K562 (cell line): ENCODE measurements around the gene ARHGAP15. TPM values are rescaled to one million over a fixed set of nuclear protein-coding genes. Genes with fewer than 3 reads are reported as not detected.

Experiments used
- ATAC-seq: fragments of 200-7000 bp; cut with Tn5 transposase; 3 replicates; pipeline ENCODE4 v1.9.1; 2020; ENCODE audit warnings: moderate library complexity
- BruUV-seq: library from RNA; stranded (reverse); fragments of 400-500 nt; replicated peaks from 2 replicates; lab custom pipeline; 2021; lab: Mats Ljungman, UMichigan
- CTCF ChIA-PET: fragments of 300-600 bp; formaldehyde crosslinking; extraction: SDS; loops from one replicate; lab custom pipeline; 2021; ENCODE audit warnings: low intra/inter-chr PET ratio; lab: Yijun Ruan, JAX
- POLR2A ChIA-PET: fragments of 300-600, 350-650 bp; sonication (Branson Sonifier 250); formaldehyde crosslinking; extraction: SDS; loops from one replicate; lab custom pipeline; 2021; ENCODE audit warnings: antibody characterized with exemption, inconsistent platforms; lab: Yijun Ruan, JAX
- DNase-seq, 4 experiments: peaks; one replicate each; pipeline versions ENCODE4 v3.0.0 to v3.0.0-alpha.2; 2011 to 2018; ENCODE audit warnings: low spot score in 3 of 4, mixed read lengths in 3 of 4; ENCODE audit errors: extremely low read depth in 1 of 4
- FAIRE-seq: peaks from 2 replicates; lab custom pipeline; 2011; peaks lifted over from hg19 to GRCh38; lab: Jason Lieb, UNC
- H2AFZ ChIP-seq: 2 replicates; pipeline ENCODE4 v1.6.0; 2011; ENCODE audit warnings: low read depth, low read length, control low read depth, inconsistent platforms
- H3K27ac ChIP-seq: fragments of 200-600 bp; 3 replicates; pipeline ENCODE4 v1.8.0; 2011; ENCODE audit warnings: low read depth, mild to moderate bottlenecking, control low read depth, inconsistent platforms, low read length, moderate library complexity, mixed read lengths; ENCODE audit errors: extremely low read depth
- H3K27me3 ChIP-seq, 2 experiments: fragments of 300-600 bp in 1 of 2; 2 replicates in 1 of 2; 3 replicates in 1 of 2; pipeline versions ENCODE4 v1.6.0 to v1.8.0; 2011; ENCODE audit warnings: inconsistent platforms in 2 of 2, low read length in 2 of 2, mild to moderate bottlenecking in 1 of 2, mixed read lengths in 1 of 2, moderate library complexity in 1 of 2; ENCODE audit not compliant: control insufficient read depth in 2 of 2, insufficient read depth in 2 of 2
- H3K36me3 ChIP-seq: fragments of 300-600 bp; 3 replicates; pipeline ENCODE4 v1.8.0; 2011; ENCODE audit warnings: mild to moderate bottlenecking, low read length, inconsistent platforms; ENCODE audit not compliant: control insufficient read depth, insufficient read depth
- H3K4me1 ChIP-seq, 2 experiments: fragments of 200-600 bp in 1 of 2; replicated peaks in 1 of 2; 2 replicates in 1 of 2; 3 replicates in 1 of 2; pipeline versions ENCODE4 v1.5.1 to v1.8.0; 2011; ENCODE audit warnings: inconsistent platforms in 2 of 2, low read length in 2 of 2, mild to moderate bottlenecking in 1 of 2, mixed read lengths in 1 of 2, moderate library complexity in 1 of 2; ENCODE audit not compliant: control insufficient read depth in 2 of 2, insufficient read depth in 2 of 2
- H3K4me2 ChIP-seq: 2 replicates; pipeline ENCODE4 v1.6.1; 2011; ENCODE audit warnings: low read length, control low read depth, inconsistent platforms, mixed read lengths; ENCODE audit not compliant: insufficient read depth
- H3K4me3 ChIP-seq: fragments of 200-600 bp; sonication (generic), shearing (Covaris generic); 2 replicates; pipeline ENCODE4 v1.5.1; 2016; ENCODE audit warnings: control low read depth, inconsistent platforms
- H3K79me2 ChIP-seq: fragments of 200-600 bp; 3 replicates; pipeline ENCODE4 v1.8.0; 2011; ENCODE audit warnings: low read length, inconsistent platforms; ENCODE audit not compliant: control insufficient read depth, insufficient read depth
- H3K9ac ChIP-seq, 2 experiments: 2 replicates each; pipeline versions ENCODE4 v1.6.0 to v1.6.1; 2011; ENCODE audit warnings: low read depth in 2 of 2, low read length in 2 of 2, control low read depth in 1 of 2, inconsistent platforms in 1 of 2, mild to moderate bottlenecking in 1 of 2, mixed read lengths in 1 of 2; ENCODE audit not compliant: insufficient read depth in 1 of 2
- H3K9me1 ChIP-seq: one replicate; pipeline ENCODE4 v1.6.0; 2011; ENCODE audit warnings: inconsistent platforms, mild to moderate bottlenecking, low read length, moderate library complexity; ENCODE audit not compliant: control insufficient read depth, insufficient read depth
- H3K9me3 ChIP-seq: replicated peaks from 2 replicates; pipeline ENCODE4 v1.5.1; 2011; ENCODE audit warnings: low read depth, low read length, inconsistent platforms; ENCODE audit not compliant: control insufficient read depth, insufficient read depth
- H4K20me1 ChIP-seq: replicated peaks from 2 replicates; pipeline ENCODE4 v1.6.1; 2011; ENCODE audit warnings: low read length, inconsistent platforms, mixed read lengths; ENCODE audit not compliant: control insufficient read depth, insufficient read depth
- NFIX ChIP-seq: fragments of 250-450 bp; sonication (Bioruptor Pico); IDR thresholded peaks from 2 replicates; pipeline ENCODE4 v1.4.0; 2020; ENCODE audit warnings: low read depth, mild to moderate bottlenecking, moderate library complexity
- ZBTB12 ChIP-seq: fragments of 250-450 bp; sonication (Bioruptor Pico); IDR thresholded peaks from 2 replicates; pipeline ENCODE4 v1.4.0; 2020
- ZNF217 ChIP-seq: sonication (generic); formaldehyde crosslinking; IDR thresholded peaks from 2 replicates; pipeline ENCODE4 v1.8.0; 2022; ENCODE audit warnings: mild to moderate bottlenecking, missing genetic modification reagents
- WGBS: fragments of 100-300 bp; shearing (Covaris generic); methylation state at CpG from one replicate; pipeline ENCODE4 v1.1.6; 2016; ENCODE audit warnings: low coverage, mixed read lengths; ENCODE audit not compliant: insufficient coverage; ENCODE audit errors: missing lambda C conversion rate; 5-methylcytosine and 5-hydroxymethylcytosine counted together
- in situ Hi-C: fragments of 300-500 bp; cut with MboI; formaldehyde crosslinking; loops from 4 replicates; pipeline ENCODE4 v1.15.0; 2018; ENCODE audit warnings: inconsistent platforms, mixed read lengths
- intact Hi-C: fragments of 100-400 bp; cut with micrococcal nuclease; formaldehyde crosslinking; loops from 2 replicates; pipeline ENCODE4 v1.14.2; 2022
- polyA plus RNA-seq, 8 experiments: library from polyadenylated mRNA; depleted of rRNA in 4 of 8; stranded (reverse) in 5 of 8; unstranded in 3 of 8; fragments of >200 nt; fragmentation: Nextera tagmentation in 2 of 8; fragmentation: Illumina TruSeq in 1 of 8; extraction: Ambion mirVana in 2 of 8; extraction: Trizol in 1 of 8; gene quantifications; 2 replicates each; pipeline versions ENCODE4 v1.2.1 to v1.2.3, GENCODE V29; 2011 to 2014; ENCODE audit warnings: inconsistent platforms in 1 of 8, missing spikeins in 1 of 8
- total RNA-seq, 7 experiments: library from RNA; depleted of rRNA in 6 of 7; stranded (reverse); fragments of >200 nt in 6 of 7; fragmentation: Illumina TruSeq in 2 of 7; extraction: Trizol in 2 of 7; gene quantifications; 2 replicates each; pipeline versions ENCODE4 v1.2.1 to v1.2.3, GENCODE V29; 2011 to 2021; ENCODE audit warnings: low replicate concordance in 1 of 7

ARHGAP15 gene
- total and polyA plus RNA-seq, 9 of the 15 experiments (the other 6 are each of a cell fraction or from before 2014, with no cell fraction given), result 1.5 to 17.9 (median 7.9) TPM

- ChIA-PET POLR2A (no interaction called here), CTCF (no interaction called here)
Measured at GRCh38 chr2:143442193-143442592, 313.0 kb downstream of the ARHGAP15 start.

More at GRCh38 chr2:143442193-143442592, 313.0 kb downstream of the ARHGAP15 start:
- no peaks in the 10 kb centered on the region for H3K27me3 ChIP-seq
- peak overlapping the region; percentile 59; the same call in 1 of the 2 replicates for H2AFZ ChIP-seq
- H3K4me1 ChIP-seq, result no peaks in the 10 kb centered on the region
- BruUV-seq, result no TSS peak
- no peak overlapping the region for H3K9ac ChIP-seq
- no peak for FAIRE-seq
- 9% methylated on average over 6 of the region's 6 CpGs for WGBS
- no peak for DNase-seq
- H3K27ac ChIP-seq, result peak overlapping the region; percentile 12; the same call in 1 of the 3 replicates
- no peak for TF ChIP-seq NFIX
- TF ChIP-seq ZBTB12, result no peak
- no peak for TF ChIP-seq ZNF217 (CRISPR knock-in tag)
- no peak overlapping the region for H3K4me3 ChIP-seq
- in situ Hi-C loops, result no loop called here
- peak; percentile 52; the same call in 2 of the 3 replicates for ATAC-seq
- no peaks in the 10 kb centered on the region for H3K9me3 ChIP-seq
- no peaks in the 10 kb centered on the region for H3K79me2 ChIP-seq
- no peaks in the 10 kb centered on the region for H3K9me1 ChIP-seq
- intact Hi-C loops, result no loop called here
- H3K4me2 ChIP-seq, result no peak overlapping the region; the same call in 1 of the 2 replicates
- no peaks in the 10 kb centered on the region for H3K36me3 ChIP-seq
- H4K20me1 ChIP-seq, result no peaks in the 10 kb centered on the region
